WERI-Rb-1 (cell line): ENCODE results near the gene CNTN5.

Experiments used
- DNase-seq: peaks from one replicate; pipeline ENCODE4 v3.0.0-alpha.2; 2020
- H3K27ac ChIP-seq: fragments of 250-450 bp; sonication (Bioruptor Pico); 2 replicates; pipeline ENCODE4 v1.5.1; 2020; ENCODE audit warnings: mild to moderate bottlenecking, moderate library complexity
- H3K27me3 ChIP-seq: fragments of 250-450 bp; sonication (Bioruptor Pico); 2 replicates; pipeline ENCODE4 v1.5.1; 2021; ENCODE audit warnings: mild to moderate bottlenecking, low read depth, moderate library complexity; ENCODE audit not compliant: insufficient read depth, severe bottlenecking
- H3K36me3 ChIP-seq: fragments of 250-450 bp; sonication (Bioruptor Pico); 2 replicates; pipeline ENCODE4 v1.5.1; 2020; ENCODE audit warnings: mild to moderate bottlenecking, moderate library complexity
- H3K4me3 ChIP-seq: 2 replicates; pipeline ENCODE4 v1.5.1; 2011; ENCODE audit warnings: low read depth, mild to moderate bottlenecking, control low read depth, low read length
- H3K9me3 ChIP-seq: fragments of 250-450 bp; sonication (Bioruptor Pico); 2 replicates; pipeline ENCODE4 v1.5.1; 2021; ENCODE audit warnings: mild to moderate bottlenecking, moderate library complexity; ENCODE audit not compliant: severe bottlenecking
- TF ChIP-seq, protein P1 (sequence below): IDR thresholded peaks from 2 replicates; pipeline ENCODE4 v1.5.1; 2011; ENCODE audit warnings: low read depth, mild to moderate bottlenecking, control low read depth, inconsistent platforms, low read length

CNTN5 gene

DNA sequence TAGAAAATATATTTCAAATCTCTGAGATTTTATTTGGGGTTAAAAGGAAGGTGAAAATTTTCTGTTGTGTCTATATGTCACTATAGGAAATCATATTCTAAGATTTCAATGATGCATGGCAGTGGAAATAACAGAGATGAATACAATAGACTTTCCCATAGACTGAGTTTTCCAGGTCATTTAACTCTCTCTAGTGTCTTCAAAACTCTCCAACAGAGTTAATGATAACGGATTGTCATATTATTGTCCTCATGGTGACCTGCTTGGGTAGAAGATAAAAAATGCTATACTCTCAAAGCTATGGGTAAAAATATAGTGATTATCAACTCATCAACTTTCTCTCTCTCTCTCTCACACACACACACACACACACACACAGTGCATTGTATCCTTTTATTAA is 312.9 kb downstream of the CNTN5 start:
- H3K27ac ChIP-seq, result no peak overlapping the region
- no peak overlapping the region for H3K4me3 ChIP-seq
- H3K36me3 ChIP-seq, result no peaks in the 10 kb centered on the region
- no peaks in the 10 kb centered on the region for H3K27me3 ChIP-seq
- H3K9me3 ChIP-seq, result no peaks in the 10 kb centered on the region
- TF ChIP-seq, protein P1, sequence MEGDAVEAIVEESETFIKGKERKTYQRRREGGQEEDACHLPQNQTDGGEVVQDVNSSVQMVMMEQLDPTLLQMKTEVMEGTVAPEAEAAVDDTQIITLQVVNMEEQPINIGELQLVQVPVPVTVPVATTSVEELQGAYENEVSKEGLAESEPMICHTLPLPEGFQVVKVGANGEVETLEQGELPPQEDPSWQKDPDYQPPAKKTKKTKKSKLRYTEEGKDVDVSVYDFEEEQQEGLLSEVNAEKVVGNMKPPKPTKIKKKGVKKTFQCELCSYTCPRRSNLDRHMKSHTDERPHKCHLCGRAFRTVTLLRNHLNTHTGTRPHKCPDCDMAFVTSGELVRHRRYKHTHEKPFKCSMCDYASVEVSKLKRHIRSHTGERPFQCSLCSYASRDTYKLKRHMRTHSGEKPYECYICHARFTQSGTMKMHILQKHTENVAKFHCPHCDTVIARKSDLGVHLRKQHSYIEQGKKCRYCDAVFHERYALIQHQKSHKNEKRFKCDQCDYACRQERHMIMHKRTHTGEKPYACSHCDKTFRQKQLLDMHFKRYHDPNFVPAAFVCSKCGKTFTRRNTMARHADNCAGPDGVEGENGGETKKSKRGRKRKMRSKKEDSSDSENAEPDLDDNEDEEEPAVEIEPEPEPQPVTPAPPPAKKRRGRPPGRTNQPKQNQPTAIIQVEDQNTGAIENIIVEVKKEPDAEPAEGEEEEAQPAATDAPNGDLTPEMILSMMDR, result no peak
- DNase-seq, result no peak

DNA sequence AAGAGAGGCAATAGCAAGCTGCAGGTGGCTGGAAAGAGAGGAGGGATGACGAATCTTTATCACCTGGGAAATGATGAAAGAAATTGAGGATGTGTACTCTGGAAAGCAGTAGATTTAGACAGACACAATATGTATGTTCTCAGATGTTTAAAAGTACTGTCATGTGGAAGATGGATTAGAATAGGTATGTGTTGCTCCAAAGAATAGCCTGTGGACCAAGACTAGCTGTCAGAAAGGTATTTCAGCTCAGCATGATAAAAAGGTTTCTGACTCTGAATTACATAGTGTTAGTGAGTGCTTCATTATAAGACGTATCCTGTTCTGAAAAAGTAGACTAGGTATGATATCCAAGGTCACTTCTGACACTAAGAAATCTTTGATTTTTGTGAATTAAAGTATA is 322.4 kb downstream of the CNTN5 start:
- Histone ChIP-seq H3K27ac (no peak overlapping the region), H3K4me3 (no peak overlapping the region), H3K9me3 (no peaks in the 10 kb centered on the region), H3K36me3 (no peaks in the 10 kb centered on the region), H3K27me3 (no peaks in the 10 kb centered on the region)
- DNase-seq, result no peak
- TF ChIP-seq, protein P1, result no peak

DNA sequence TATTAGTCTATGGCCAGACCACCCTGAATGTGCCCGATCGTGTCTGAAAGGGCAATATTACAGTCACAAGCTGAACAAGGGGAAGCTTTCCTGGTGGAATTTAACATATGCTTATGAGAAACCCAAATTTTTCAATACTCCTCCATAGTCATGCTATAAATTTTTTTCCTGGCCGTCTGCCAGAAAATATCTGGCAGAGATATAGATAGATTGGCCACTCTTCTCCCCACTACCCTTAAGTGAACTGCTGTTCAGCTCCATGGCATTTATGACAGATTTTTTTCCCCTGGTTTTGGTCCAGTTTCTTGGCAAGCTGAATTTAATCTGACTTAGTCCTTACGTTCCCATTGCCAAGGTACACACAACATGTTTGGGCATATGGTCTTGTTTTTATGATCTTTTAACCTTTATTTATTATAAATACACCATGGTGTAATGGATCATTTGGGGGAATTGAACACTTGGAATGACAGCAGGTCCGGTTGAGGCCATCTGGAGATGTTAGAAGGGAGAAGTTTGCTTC is 328.5 kb downstream of the CNTN5 start:
- H3K27ac ChIP-seq, result no peak overlapping the region

DNA sequence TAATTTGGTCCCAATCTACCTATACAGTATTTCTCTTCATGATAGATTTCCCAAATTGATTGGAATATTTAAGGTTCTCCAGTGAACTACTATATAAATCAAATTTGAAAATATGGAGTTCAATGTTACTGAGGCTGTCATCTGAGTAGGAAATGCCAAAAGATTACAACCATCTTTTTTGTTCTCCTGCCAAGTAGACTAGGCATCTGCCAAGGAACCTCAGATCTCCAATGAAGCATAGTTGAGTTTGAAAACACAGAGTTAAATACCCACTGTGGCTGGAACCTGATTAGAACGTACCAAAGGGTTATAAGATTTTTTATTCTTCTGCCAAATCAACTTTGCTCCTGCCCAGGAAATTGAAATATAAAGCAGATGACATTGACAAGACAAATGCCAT is 330.9 kb downstream of the CNTN5 start:
- no peak overlapping the region for H3K27ac ChIP-seq
- H3K4me3 ChIP-seq, result no peak overlapping the region
- H3K27me3 ChIP-seq, result no peaks in the 10 kb centered on the region
- TF ChIP-seq, protein P1, result no peak
- no peaks in the 10 kb centered on the region for H3K36me3 ChIP-seq
- DNase-seq, result no peak
- no peaks in the 10 kb centered on the region for H3K9me3 ChIP-seq

More for the DNA sequence above, 328.5 kb downstream of the CNTN5 start:
- H3K4me3 ChIP-seq, result no peak overlapping the region
- TF ChIP-seq, protein P1, result no peak
- no peaks in the 10 kb centered on the region for H3K27me3 ChIP-seq
- H3K36me3 ChIP-seq, result no peaks in the 10 kb centered on the region
- H3K9me3 ChIP-seq, result no peaks in the 10 kb centered on the region
- no peak for DNase-seq

DNA sequence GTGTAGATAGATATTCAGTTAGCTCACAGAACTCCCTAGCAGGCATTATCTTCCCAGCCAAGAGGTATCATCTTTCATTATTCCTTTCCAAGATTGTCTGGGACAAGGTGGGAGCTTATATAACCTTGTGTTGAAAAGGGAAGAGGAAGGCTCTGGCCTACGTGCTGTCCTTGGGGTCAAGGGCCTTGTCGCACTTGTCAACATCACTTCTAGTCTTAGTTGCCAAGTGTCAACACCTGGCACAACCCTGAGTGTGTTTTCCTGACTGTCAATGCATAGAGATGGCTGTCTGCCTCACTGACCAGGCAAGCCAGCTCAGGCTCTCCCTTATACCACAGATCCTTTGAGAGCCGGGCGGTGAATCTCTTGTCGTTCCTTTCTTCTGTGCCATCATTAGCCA is 331.9 kb downstream of the CNTN5 start:
- TF ChIP-seq, protein P1, result no peak
- H3K36me3 ChIP-seq, result no peaks in the 10 kb centered on the region
- no peaks in the 10 kb centered on the region for H3K27me3 ChIP-seq
- H3K9me3 ChIP-seq, result no peaks in the 10 kb centered on the region
- H3K4me3 ChIP-seq, result no peak overlapping the region
- no peak overlapping the region for H3K27ac ChIP-seq
- DNase-seq, result no peak

DNA sequence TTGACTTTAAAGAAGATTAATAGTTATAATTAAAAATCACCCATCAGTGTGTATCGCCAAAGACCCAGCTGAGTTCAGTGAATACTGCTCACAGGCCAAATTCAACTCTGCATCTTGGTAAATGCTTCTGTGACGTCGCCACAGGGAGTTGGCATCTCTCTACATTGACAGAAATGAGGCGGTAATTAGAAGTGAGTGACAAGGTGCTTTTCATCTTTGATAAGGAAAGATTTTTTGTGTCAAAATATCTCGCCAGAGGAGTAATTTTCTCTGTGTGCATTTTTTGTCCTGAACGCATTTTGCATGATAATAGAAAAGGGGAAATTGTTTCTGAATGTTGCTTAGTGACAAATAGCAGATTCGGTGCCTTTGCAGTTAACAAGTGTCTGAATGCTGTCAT is 345.8 kb downstream of the CNTN5 start:
- Histone ChIP-seq H3K4me3 (no peak overlapping the region), H3K27ac (no peak overlapping the region), H3K9me3 (no peaks in the 10 kb centered on the region), H3K27me3 (no peaks in the 10 kb centered on the region), H3K36me3 (no peaks in the 10 kb centered on the region)
- no peak for DNase-seq
- TF ChIP-seq, protein P1, result no peak
